Liver (tissue), 3 donors: ENCODE measurements around the gene MEIS3.

Experiments used
- CTCF ChIP-seq: fragments of 150-350 bp; IDR thresholded peaks from 2 replicates; pipeline ENCODE4 v1.5.1; 2017; ENCODE audit warnings: improper control_type of control experiment, low read depth, low read length; ENCODE audit not compliant: missing input control
- GABPA ChIP-seq, 2 donors: IDR thresholded peaks in 1 of 2; conservative IDR thresholded peaks in 1 of 2; 2 replicates each; pipeline ENCODE4 v1.6.1; 2016; ENCODE audit warnings: antibody characterized with exemption in 2 of 2, mild to moderate bottlenecking in 1 of 2, moderate library complexity in 1 of 2
- JUND ChIP-seq, 2 donors: IDR thresholded peaks; 2 replicates each; pipeline ENCODE4 v1.6.1; 2016; ENCODE audit warnings: antibody characterized with exemption in 2 of 2
- RXRA ChIP-seq, 2 donors: IDR thresholded peaks; 2 replicates each; pipeline ENCODE4 v1.6.1; 2017 to 2018; ENCODE audit warnings: antibody characterized with exemption in 2 of 2, mild to moderate bottlenecking in 1 of 2
- SP1 ChIP-seq: IDR thresholded peaks from 2 replicates; pipeline ENCODE4 v1.6.1; 2018; ENCODE audit warnings: antibody characterized with exemption, mild to moderate bottlenecking
- TAF1 ChIP-seq: conservative IDR thresholded peaks from 2 replicates; pipeline ENCODE4 v1.6.1; 2016; ENCODE audit warnings: antibody characterized with exemption, mild to moderate bottlenecking
- YY1 ChIP-seq: IDR thresholded peaks from 2 replicates; pipeline ENCODE4 v1.6.1; 2016; ENCODE audit warnings: antibody characterized with exemption, mild to moderate bottlenecking
- TF ChIP-seq, protein P1 (sequence below): IDR thresholded peaks from 2 replicates; pipeline ENCODE4 v1.6.1; 2016; ENCODE audit warnings: antibody characterized with exemption
- TF ChIP-seq, protein P2 (sequence below): IDR thresholded peaks from 2 replicates; pipeline ENCODE4 v1.6.1; 2016; ENCODE audit warnings: antibody characterized with exemption
- donor health status: healthy.
- donor health status: healthy.

- TF ChIP-seq CTCF = no peak
- no peak for TF ChIP-seq JUND (IDR thresholded peaks at IDR 0.05)
- no peak for TF ChIP-seq TAF1
- no peak for TF ChIP-seq SP1
- TF ChIP-seq RXRA (IDR thresholded peaks at IDR 0.05) = no peak
- no peak for TF ChIP-seq GABPA (IDR thresholded peaks at IDR 0.05 in 1 of 2, conservative IDR thresholded peaks at IDR 0.05 in 1 of 2)
- TF ChIP-seq YY1 = no peak
- TF ChIP-seq, protein P1, sequence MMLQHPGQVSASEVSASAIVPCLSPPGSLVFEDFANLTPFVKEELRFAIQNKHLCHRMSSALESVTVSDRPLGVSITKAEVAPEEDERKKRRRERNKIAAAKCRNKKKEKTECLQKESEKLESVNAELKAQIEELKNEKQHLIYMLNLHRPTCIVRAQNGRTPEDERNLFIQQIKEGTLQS = no peak
- TF ChIP-seq, protein P2, sequence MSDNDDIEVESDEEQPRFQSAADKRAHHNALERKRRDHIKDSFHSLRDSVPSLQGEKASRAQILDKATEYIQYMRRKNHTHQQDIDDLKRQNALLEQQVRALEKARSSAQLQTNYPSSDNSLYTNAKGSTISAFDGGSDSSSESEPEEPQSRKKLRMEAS = no peak
These were observed 19.5 kb upstream of the MEIS3 start for GRCh38 chr19:47438793-47439220.
